Muscle layer of duodenum (tissue), 2 donors: Measurements from ENCODE around the gene TBCD.

Experiments used
- H3K27ac ChIP-seq: one replicate; pipeline ENCODE4 v1.7.0; 2013; ENCODE audit warnings: mild to moderate bottlenecking, low read length
- H3K27me3 ChIP-seq: one replicate; pipeline ENCODE4 v1.7.0; 2013; ENCODE audit warnings: low read depth, mild to moderate bottlenecking, control low read depth, low read length
- H3K36me3 ChIP-seq, 2 donors: one replicate each; pipeline ENCODE4 v1.7.0; 2013; ENCODE audit warnings: low read length in 2 of 2, control low read depth in 1 of 2, mild to moderate bottlenecking in 1 of 2; ENCODE audit not compliant: insufficient read depth in 2 of 2, control insufficient read depth in 1 of 2
- H3K4me1 ChIP-seq, 2 donors: one replicate each; pipeline ENCODE4 v1.7.0; 2013; ENCODE audit warnings: low read length in 2 of 2, mild to moderate bottlenecking in 2 of 2, control low read depth in 1 of 2, moderate library complexity in 1 of 2; ENCODE audit not compliant: insufficient read depth in 2 of 2, control insufficient read depth in 1 of 2
- H3K4me3 ChIP-seq, 2 donors: one replicate each; pipeline ENCODE4 v1.7.0; 2013; ENCODE audit warnings: low read length in 2 of 2, low read depth in 1 of 2, mild to moderate bottlenecking in 1 of 2
- H3K9me3 ChIP-seq, 2 donors: one replicate each; pipeline ENCODE4 v1.7.0; 2013; ENCODE audit warnings: low read length in 2 of 2, control low read depth in 1 of 2, mild to moderate bottlenecking in 1 of 2; ENCODE audit not compliant: control insufficient read depth in 1 of 2
- donor health status: healthy.

The TBCD gene

DNA sequence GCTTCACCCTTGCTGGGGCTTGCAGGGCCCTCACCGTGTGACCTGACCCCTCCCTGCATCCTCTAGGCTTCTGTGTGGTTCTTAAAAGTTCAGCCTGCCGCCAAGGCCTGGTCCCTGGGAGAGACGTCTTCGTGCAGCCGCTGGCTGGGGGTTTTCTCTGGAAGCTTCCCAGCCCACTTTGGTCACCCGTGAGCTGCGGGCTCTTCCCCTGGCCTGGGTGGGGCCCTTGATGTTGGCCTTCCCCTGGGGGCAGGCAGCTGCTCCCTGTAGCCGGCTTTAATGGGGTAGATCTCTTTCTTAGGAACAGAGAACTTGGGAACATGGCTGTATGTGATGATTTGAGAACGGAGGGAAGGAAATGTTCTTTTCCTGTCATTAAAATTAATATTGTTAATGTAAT lies 55.2 kb downstream of the TBCD start:
- Histone ChIP-seq H3K9me3 (no peaks in the 10 kb centered on the region), H3K27ac (no peak overlapping the region), H3K36me3 (peaks cover 0 to 43% of the 10 kb centered on the region in 2 donors), H3K4me1 (peaks cover 0 to 2% of the 10 kb centered on the region in 2 donors), H3K4me3 (no peak overlapping the region), H3K27me3 (no peaks in the 10 kb centered on the region)

DNA sequence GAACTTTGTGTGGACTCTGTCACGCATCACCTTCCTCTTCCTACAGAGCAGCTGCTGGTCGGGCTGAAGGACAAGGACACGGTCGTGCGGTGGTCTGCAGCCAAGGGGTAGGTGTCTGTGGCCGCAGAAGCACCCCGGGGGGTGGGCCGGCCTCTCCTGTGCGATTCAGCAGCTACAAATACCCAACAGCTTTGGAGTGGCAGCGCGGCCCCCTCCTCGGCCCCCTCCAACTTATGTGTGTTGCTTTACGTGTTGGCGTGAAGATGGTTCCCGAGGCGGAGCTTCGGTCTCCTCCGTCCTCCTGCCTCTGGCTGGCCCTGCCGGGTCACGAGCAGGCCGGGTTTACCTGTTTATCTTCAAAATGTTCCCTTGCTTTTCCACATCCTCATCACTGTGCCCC lies 55.7 kb downstream of the TBCD start:
- peaks cover 0 to 2% of the 10 kb centered on the region in 2 donors for H3K4me1 ChIP-seq
- H3K4me3 ChIP-seq: no peak overlapping the region
- H3K36me3 ChIP-seq: peaks cover 0 to 43% of the 10 kb centered on the region in 2 donors
- H3K27me3 ChIP-seq: no peaks in the 10 kb centered on the region
- H3K9me3 ChIP-seq: no peaks in the 10 kb centered on the region
- no peak overlapping the region for H3K27ac ChIP-seq

DNA sequence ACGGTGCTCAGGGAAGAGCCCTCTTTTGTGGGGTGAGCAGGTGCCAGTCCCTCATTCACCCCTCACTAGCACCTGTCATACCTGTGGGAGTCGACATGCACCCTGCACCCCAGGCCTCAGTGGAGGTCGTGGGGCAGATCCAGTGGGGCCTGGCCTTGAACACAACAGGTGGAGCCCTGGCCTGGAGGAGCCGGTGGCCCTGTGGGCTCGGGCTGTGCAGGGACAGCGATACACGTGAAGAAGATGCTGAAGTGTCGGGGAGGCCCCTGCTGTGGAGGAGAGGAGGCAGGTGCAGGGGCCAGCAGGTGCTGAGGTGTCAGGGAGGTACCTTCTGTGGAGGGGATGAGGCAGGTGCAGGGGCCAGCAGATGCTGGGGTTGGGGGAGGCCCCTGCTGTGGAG lies 56.1 kb downstream of the TBCD start:
- Histone ChIP-seq H3K4me3 (no peak overlapping the region), H3K27me3 (no peaks in the 10 kb centered on the region), H3K4me1 (peaks cover 0 to 2% of the 10 kb centered on the region in 2 donors), H3K36me3 (peaks cover 0 to 43% of the 10 kb centered on the region in 2 donors), H3K9me3 (no peaks in the 10 kb centered on the region), H3K27ac (no peak overlapping the region)

DNA sequence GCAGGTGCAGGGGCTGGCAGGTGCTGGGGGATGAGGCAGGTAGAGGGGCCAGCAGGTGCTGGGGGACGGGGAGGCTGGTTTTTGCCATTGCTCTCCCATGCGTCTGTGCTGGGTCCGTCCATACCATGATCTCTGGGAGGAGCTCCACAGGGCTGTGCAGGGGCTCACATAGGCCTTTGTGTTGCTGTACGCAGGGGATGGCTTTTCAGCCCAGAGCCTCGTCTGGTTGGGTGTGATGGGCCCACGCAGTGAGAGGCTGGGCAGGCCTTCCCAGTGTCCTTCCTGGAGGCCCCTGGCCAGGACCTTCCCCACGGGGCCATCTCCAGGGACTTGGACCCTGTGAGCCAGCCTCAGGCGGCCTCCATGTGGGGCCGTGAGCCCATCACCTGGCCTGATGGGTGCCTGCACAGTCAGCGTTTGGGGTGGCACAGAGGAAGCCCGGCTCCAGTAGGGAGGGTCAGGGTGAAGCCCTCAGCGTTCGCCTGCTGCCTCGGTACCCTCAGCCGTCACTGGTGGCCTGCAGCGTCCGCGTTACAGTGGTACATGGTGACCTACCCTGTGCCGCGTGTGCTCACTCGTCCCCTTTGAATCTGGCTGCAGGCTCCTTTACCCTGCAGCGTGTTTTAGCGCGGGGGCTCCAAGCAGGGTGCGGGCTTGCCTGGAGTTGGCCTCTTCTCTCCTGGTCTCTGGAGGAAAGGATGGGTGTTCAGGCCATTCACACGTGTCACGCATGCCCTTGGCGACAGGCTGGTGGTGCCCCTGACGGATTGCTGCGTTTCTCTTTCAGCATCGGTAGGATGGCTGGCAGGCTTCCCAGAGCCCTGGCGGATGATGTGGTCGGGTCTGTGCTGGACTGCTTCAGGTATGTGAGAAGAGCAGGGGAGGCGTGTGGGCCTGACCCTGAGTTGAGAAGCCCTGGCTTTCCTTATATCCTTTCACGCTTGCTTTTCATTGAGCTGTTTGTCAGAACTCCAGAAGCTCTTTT lies 57.3 kb downstream of the TBCD start:
- Histone ChIP-seq H3K27ac (no peak overlapping the region), H3K27me3 (no peaks in the 10 kb centered on the region), H3K4me1 (peaks cover 0 to 2% of the 10 kb centered on the region in 2 donors), H3K4me3 (no peak overlapping the region), H3K9me3 (no peaks in the 10 kb centered on the region), H3K36me3 (peaks cover 0 to 53% of the 10 kb centered on the region in 2 donors)

DNA sequence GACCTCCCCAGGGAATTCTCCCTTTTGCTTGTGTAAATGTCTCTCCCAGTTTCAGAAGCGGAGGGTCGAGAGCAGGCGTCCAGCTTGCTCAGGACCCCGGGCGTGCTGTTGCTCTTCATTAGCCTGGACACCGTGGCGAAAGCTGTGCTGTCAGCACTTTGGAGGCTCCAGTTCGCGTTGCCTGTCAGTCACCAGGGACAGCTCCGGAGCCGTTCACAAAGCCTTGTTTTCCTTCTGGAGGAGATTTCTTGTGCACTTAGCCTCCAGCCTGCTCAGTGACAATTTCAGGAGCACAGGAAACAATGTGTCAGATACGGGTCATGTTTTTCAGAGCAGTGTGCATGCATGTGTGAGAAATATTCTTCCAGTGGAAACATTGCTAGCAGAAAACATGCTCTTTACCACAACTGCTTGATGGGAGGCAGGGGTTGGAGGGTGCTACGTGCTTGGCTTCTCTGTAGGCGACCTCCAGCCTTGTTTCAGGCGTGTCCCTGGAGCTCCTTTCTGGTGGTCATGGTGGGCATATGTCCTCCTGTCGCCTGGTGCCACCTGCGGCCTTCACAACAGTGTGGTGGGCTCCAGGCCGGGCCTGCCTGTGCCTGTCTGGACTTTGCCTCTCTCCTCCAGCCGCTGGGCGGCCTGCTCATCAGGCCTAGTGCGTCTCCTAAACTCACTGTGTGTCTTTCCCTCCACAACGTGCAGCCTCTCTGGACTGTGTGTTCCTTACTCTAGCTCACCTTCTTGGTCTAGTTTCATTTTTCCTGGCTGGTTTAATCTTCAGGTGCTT lies 59.0 kb downstream of the TBCD start:
- Histone ChIP-seq H3K36me3 (peaks cover 0 to 66% of the 10 kb centered on the region in 2 donors), H3K9me3 (no peaks in the 10 kb centered on the region)

DNA sequence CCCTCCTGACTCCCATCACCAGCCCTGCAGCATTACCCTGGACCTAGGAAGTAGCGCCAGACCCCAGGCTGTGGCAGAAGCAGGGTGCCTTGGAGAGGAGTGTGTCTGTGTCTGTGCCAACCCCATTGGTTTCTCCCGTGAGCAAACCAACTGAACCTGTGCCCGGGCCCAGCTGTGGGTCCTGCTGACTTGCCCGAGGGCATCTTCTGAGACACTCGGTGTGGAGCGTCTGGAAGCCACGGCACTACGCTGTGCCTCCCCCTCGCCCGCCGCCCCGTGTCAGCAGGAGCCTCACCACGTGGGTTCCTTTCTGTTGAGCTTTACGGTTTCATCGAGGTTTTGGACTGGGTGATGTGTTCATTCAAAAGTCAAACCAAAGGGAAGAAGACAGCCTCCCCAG lies 60.2 kb downstream of the TBCD start:
- Histone ChIP-seq H3K36me3 (peaks cover 6 to 64% of the 10 kb centered on the region in 2 donors), H3K9me3 (no peaks in the 10 kb centered on the region)

More for the DNA sequence above, 59.0 kb downstream of the TBCD start:
- Histone ChIP-seq H3K4me1 (peaks cover 0 to 2% of the 10 kb centered on the region in 2 donors), H3K27me3 (no peaks in the 10 kb centered on the region), H3K4me3 (no peak overlapping the region), H3K27ac (no peak overlapping the region)

DNA sequence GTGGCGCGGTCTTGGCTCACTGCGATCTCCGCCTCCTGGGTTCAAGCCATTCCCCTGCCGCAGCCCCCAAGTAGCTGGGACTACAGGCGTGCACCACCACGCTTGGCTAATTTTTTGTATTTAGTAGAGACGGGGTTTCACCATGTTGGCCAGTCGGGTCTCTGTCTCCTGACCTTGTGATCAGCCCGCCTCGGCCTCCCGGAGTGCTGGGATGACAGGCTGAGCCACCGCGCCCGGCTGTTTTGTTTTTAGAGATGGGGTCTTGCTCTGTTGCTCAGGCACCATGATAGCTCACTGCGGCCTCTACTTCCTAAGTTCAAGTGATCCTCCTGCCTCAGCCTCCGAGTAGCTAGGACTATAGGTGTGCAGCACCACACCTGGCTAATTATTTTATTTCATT lies 60.7 kb downstream of the TBCD start:
- Histone ChIP-seq H3K36me3 (peaks cover 6 to 68% of the 10 kb centered on the region in 2 donors), H3K4me3 (no peak overlapping the region), H3K9me3 (no peaks in the 10 kb centered on the region), H3K27me3 (no peaks in the 10 kb centered on the region), H3K27ac (no peak overlapping the region), H3K4me1 (no peaks in the 10 kb centered on the region)

More for the DNA sequence above, 60.2 kb downstream of the TBCD start:
- Histone ChIP-seq H3K27ac (no peak overlapping the region), H3K4me1 (no peaks in the 10 kb centered on the region), H3K4me3 (no peak overlapping the region), H3K27me3 (no peaks in the 10 kb centered on the region)

DNA sequence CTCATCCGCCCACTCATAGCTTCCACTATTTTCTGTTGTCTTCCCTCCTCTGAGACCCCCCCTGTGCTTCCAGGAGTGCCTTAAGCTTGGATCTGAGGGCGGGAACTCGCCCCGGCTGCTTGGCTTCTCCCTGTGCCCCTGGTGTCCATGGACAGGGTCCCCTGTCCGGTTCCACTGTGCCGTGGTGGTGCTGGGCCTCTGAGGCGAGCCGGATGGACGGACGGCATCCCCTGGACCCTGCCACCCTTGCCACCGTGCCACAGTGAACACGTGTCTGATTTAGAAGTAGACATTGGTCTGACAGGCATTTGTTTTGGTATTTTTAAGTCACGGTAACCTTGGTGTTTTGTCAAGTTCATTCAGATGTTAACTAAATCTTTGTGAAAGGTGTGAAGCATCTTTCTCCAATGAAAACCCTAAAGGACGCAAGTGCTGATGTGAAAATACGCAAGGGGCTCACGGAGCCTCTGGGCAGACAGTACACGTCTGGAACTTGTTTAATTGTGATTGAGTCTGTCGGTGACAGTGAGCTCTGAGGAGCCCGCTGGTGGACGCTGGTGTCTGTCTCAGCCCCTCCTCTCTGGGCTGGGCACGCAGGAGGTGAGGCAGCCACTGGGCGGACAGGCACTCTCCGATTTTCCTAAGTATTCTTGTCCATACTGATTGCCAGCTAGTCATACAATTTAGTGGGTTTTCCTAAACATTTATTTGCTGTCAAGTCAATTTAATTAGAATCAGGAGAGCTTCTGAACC lies 61.6 kb downstream of the TBCD start:
- Histone ChIP-seq H3K4me3 (no peak overlapping the region), H3K4me1 (no peaks in the 10 kb centered on the region), H3K27ac (no peak overlapping the region), H3K27me3 (no peaks in the 10 kb centered on the region), H3K9me3 (no peaks in the 10 kb centered on the region), H3K36me3 (peaks cover 6 to 71% of the 10 kb centered on the region in 2 donors)

DNA sequence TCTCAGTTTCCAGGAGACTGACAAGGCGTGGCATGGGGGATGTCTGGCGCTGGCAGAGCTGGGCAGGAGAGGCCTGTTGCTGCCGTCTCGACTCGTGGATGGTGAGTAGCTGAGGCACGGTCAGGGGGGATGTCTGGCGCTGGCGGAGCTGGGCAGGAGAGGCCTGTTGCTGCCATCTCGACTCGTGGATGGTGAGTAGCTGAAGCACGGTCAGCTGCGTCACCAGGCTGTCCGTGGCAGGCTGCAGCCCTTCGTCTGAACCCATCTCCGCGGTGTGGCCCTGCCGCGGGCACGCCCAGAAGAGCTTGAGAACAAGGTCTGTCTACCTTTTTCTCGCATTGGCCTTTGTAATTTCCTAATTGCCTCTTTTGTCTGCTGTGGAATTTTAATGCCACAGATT lies 63.0 kb downstream of the TBCD start:
- Histone ChIP-seq H3K4me1 (no peaks in the 10 kb centered on the region), H3K27ac (no peak overlapping the region), H3K36me3 (peaks cover 6 to 77% of the 10 kb centered on the region in 2 donors), H3K27me3 (no peaks in the 10 kb centered on the region), H3K9me3 (peaks cover 0 to 6% of the 10 kb centered on the region in 2 donors), H3K4me3 (no peak overlapping the region)

DNA sequence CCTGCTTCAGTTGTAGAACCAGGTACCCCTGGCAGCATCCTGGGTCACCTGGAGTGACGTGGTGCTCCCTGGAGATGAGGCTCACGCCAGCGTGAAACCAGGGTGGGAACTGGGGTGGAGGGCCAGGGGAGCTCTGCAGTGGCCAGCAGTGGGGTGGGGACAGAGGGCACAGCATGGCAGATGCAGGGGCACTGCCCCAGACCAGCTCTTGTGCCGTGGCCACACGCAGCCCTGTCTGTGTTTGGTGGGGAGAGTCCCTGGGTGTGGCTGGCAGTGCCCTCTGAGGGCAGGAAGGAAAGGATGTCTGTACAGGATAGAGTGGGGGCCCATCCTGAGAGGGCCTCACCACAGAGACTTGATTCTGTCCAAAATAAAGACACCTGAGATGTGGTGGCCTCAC lies 63.5 kb downstream of the TBCD start:
- no peaks in the 10 kb centered on the region for H3K27me3 ChIP-seq
- H3K4me1 ChIP-seq: no peaks in the 10 kb centered on the region
- H3K27ac ChIP-seq: no peak overlapping the region
- H3K36me3 ChIP-seq: peaks cover 6 to 74% of the 10 kb centered on the region in 2 donors
- H3K4me3 ChIP-seq: no peak overlapping the region
- peaks cover under 1 to 10% of the 10 kb centered on the region in 2 donors for H3K9me3 ChIP-seq
